ES-I3 (cell line): ENCODE measurements around the gene HPX.

Experiments
- H3K36me3 ChIP-seq: 2 replicates; pipeline ENCODE4 v1.6.1; 2013; ENCODE audit warnings: mild to moderate bottlenecking, low read length, control low read depth, moderate library complexity; ENCODE audit not compliant: insufficient read depth
- H3K4me1 ChIP-seq: 2 replicates; pipeline ENCODE4 v1.6.1; 2013; ENCODE audit warnings: mild to moderate bottlenecking, control low read depth, low read length; ENCODE audit not compliant: insufficient read depth
- H3K9ac ChIP-seq: 2 replicates; pipeline ENCODE4 v1.6.1; 2013; ENCODE audit warnings: low read depth, mild to moderate bottlenecking, low read length, moderate library complexity
- H3K9me3 ChIP-seq: 2 replicates; pipeline ENCODE4 v1.6.1; 2013; ENCODE audit warnings: mild to moderate bottlenecking, low read length, moderate library complexity; ENCODE audit not compliant: control insufficient read depth, insufficient read depth

Gene HPX

GRCh38 chr11:6452219-6452618 is 11.4 kb upstream of the HPX start:
- Histone ChIP-seq H3K36me3 (no peaks in the 10 kb centered on the region), H3K9ac (no peak overlapping the region), H3K4me1 (no peaks in the 10 kb centered on the region), H3K9me3 (no peaks in the 10 kb centered on the region)

- Histone ChIP-seq H3K4me1 (no peaks in the 10 kb centered on the region), H3K9me3 (no peaks in the 10 kb centered on the region), H3K36me3 (no peaks in the 10 kb centered on the region), H3K9ac (no peak overlapping the region)
Measured at GRCh38 chr11:6448574-6448973, 7.8 kb upstream of the HPX start.

- Histone ChIP-seq H3K9me3 (no peaks in the 10 kb centered on the region), H3K4me1 (no peaks in the 10 kb centered on the region), H3K36me3 (no peaks in the 10 kb centered on the region), H3K9ac (no peak overlapping the region)
Measured at GRCh38 chr11:6443269-6444003, 2.6 kb upstream of the HPX start.

- no peaks in the 10 kb centered on the region for H3K36me3 ChIP-seq
Measured at GRCh38 chr11:6442441-6442840, 1.7 kb upstream of the HPX start.

GRCh38 chr11:6438979-6439571 is 1.7 kb downstream of the HPX start:
- Histone ChIP-seq H3K9ac (no peak overlapping the region), H3K9me3 (no peaks in the 10 kb centered on the region), H3K4me1 (no peaks in the 10 kb centered on the region), H3K36me3 (no peaks in the 10 kb centered on the region)

More at GRCh38 chr11:6442441-6442840, 1.7 kb upstream of the HPX start:
- Histone ChIP-seq H3K9me3 (no peaks in the 10 kb centered on the region), H3K4me1 (no peaks in the 10 kb centered on the region), H3K9ac (no peak overlapping the region)

GRCh38 chr11:6437993-6438392 is 2.8 kb downstream of the HPX start:
- no peaks in the 10 kb centered on the region for H3K36me3 ChIP-seq
- no peaks in the 10 kb centered on the region for H3K4me1 ChIP-seq
- no peak overlapping the region for H3K9ac ChIP-seq
- H3K9me3 ChIP-seq, result no peaks in the 10 kb centered on the region

- no peaks in the 10 kb centered on the region for H3K36me3 ChIP-seq
- no peaks in the 10 kb centered on the region for H3K4me1 ChIP-seq
- H3K9me3 ChIP-seq, result no peaks in the 10 kb centered on the region
- H3K9ac ChIP-seq, result no peak overlapping the region
Measured at GRCh38 chr11:6437423-6437822, 3.4 kb downstream of the HPX start.

GRCh38 chr11:6433998-6434660 is 6.7 kb downstream of the HPX start:
- no peaks in the 10 kb centered on the region for H3K36me3 ChIP-seq

GRCh38 chr11:6431861-6432260 is 8.9 kb downstream of the HPX start:
- Histone ChIP-seq H3K36me3 (no peaks in the 10 kb centered on the region), H3K4me1 (peaks cover 9% of the 10 kb centered on the region), H3K9me3 (no peaks in the 10 kb centered on the region), H3K9ac (no peak overlapping the region)

More at GRCh38 chr11:6433998-6434660, 6.7 kb downstream of the HPX start:
- H3K9ac ChIP-seq, result no peak overlapping the region
- no peaks in the 10 kb centered on the region for H3K4me1 ChIP-seq
- H3K9me3 ChIP-seq, result no peaks in the 10 kb centered on the region

GRCh38 chr11:6427516-6427915 is 13.3 kb downstream of the HPX start:
- Histone ChIP-seq H3K36me3 (no peaks in the 10 kb centered on the region), H3K9ac (no peak overlapping the region), H3K9me3 (no peaks in the 10 kb centered on the region), H3K4me1 (peaks cover 9% of the 10 kb centered on the region)

GRCh38 chr11:6420677-6421076 is 20.1 kb downstream of the HPX start:
- no peak overlapping the region for H3K9ac ChIP-seq
- H3K36me3 ChIP-seq, result no peaks in the 10 kb centered on the region
- H3K4me1 ChIP-seq, result 0 out of 2 replicates have a peak, but pooled peaks cover 7% of the 10 kb centered on the region
- no peaks in the 10 kb centered on the region for H3K9me3 ChIP-seq

- Histone ChIP-seq H3K4me1 (0 out of 2 replicates have a peak, but pooled peaks cover 7% of the 10 kb centered on the region), H3K9me3 (no peaks in the 10 kb centered on the region), H3K36me3 (no peaks in the 10 kb centered on the region), H3K9ac (peak within 1 kb of the TSS; percentile 93)
Measured at GRCh38 chr11:6419009-6419631, 21.7 kb downstream of the HPX start, which contains the start of gene APBB1. Gene APBB1 (minus strand): TSS chr11:6419094. CDS start chr11:6411347, 7,747 bp downstream.

- Histone ChIP-seq H3K4me1 (0 out of 2 replicates have a peak, but pooled peaks cover 7% of the 10 kb centered on the region), H3K9ac (peak overlapping the region; percentile 93; the same call in 1 of the 2 replicates), H3K36me3 (no peaks in the 10 kb centered on the region), H3K9me3 (no peaks in the 10 kb centered on the region)
Measured at GRCh38 chr11:6418557-6419008, 22.2 kb downstream of the HPX start.

GRCh38 chr11:6417907-6418556 is 22.8 kb downstream of the HPX start:
- Histone ChIP-seq H3K9ac (peak overlapping the region; percentile 93; the same call in 1 of the 2 replicates), H3K9me3 (no peaks in the 10 kb centered on the region), H3K4me1 (0 out of 2 replicates have a peak, but pooled peaks cover 7% of the 10 kb centered on the region), H3K36me3 (no peaks in the 10 kb centered on the region)
